NB4 (cell line): ENCODE results near the gene SPPL3.
A peak's percentile ranks its signal among the peaks of the same experiment; 100 is the strongest.

Source experiments
- DNase-seq: peaks from one replicate; pipeline ENCODE4 v3.0.0; 2010; ENCODE audit warnings: low read depth
- H3K4me3 ChIP-seq: one replicate; pipeline ENCODE4 v1.5.1; 2011; ENCODE audit warnings: mild to moderate bottlenecking, low read depth, low read length, moderate library complexity
- MAX ChIP-seq: IDR thresholded peaks from 2 replicates; pipeline ENCODE4 v1.6.1; 2011; ENCODE audit warnings: low read depth, low read length
- MYC ChIP-seq: IDR thresholded peaks from 2 replicates; pipeline ENCODE4 v1.6.1; 2011; ENCODE audit warnings: low read depth, low read length
- POLR2A ChIP-seq: IDR thresholded peaks from 2 replicates; pipeline ENCODE4 v1.6.1; 2011; ENCODE audit warnings: mild to moderate bottlenecking; ENCODE audit not compliant: insufficient read length; ENCODE audit errors: extremely low read depth
- TF ChIP-seq, protein P1 (sequence below): IDR thresholded peaks from one replicate; pipeline ENCODE4 v1.5.1; 2012; ENCODE audit warnings: low read depth, low read length

The SPPL3 gene

GRCh38 chr12:120836114-120836684, 68.0 kb downstream of the SPPL3 start:
- no peak for DNase-seq
- TF ChIP-seq MYC: no peak
- TF ChIP-seq, protein P1, sequence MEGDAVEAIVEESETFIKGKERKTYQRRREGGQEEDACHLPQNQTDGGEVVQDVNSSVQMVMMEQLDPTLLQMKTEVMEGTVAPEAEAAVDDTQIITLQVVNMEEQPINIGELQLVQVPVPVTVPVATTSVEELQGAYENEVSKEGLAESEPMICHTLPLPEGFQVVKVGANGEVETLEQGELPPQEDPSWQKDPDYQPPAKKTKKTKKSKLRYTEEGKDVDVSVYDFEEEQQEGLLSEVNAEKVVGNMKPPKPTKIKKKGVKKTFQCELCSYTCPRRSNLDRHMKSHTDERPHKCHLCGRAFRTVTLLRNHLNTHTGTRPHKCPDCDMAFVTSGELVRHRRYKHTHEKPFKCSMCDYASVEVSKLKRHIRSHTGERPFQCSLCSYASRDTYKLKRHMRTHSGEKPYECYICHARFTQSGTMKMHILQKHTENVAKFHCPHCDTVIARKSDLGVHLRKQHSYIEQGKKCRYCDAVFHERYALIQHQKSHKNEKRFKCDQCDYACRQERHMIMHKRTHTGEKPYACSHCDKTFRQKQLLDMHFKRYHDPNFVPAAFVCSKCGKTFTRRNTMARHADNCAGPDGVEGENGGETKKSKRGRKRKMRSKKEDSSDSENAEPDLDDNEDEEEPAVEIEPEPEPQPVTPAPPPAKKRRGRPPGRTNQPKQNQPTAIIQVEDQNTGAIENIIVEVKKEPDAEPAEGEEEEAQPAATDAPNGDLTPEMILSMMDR: no peak
- no peak for TF ChIP-seq MAX
- no peak for TF ChIP-seq POLR2A
- no peak overlapping the region for H3K4me3 ChIP-seq

DNA sequence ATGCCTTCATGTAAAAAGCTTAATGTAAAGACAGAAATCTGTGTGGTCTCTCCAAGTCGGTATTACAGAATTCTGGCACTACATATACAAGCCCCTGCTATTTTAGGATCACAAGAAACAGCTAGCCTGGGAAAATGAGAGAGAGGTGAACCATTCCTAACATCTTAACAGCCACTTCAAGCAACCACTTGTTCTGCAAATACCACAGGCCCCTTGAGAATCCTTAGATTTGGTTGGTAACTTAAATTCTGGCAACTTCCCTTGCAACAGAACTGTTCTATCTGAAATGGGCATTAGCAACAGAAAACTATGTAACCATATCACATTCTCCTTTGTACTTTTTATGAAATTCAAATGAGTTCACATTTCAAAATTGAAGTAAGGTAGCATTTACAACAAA, 68.5 kb downstream of the SPPL3 start:
- no peak for TF ChIP-seq MAX
- no peak overlapping the region for H3K4me3 ChIP-seq
- peak; percentile 57 for DNase-seq

- H3K4me3 ChIP-seq: no peak overlapping the region
- no peak for DNase-seq
- TF ChIP-seq POLR2A (no peak), MAX (no peak), MYC (no peak)
- TF ChIP-seq, protein P1: no peak
Observed at GRCh38 chr12:120835304-120835612, 68.9 kb downstream of the SPPL3 start.

DNA sequence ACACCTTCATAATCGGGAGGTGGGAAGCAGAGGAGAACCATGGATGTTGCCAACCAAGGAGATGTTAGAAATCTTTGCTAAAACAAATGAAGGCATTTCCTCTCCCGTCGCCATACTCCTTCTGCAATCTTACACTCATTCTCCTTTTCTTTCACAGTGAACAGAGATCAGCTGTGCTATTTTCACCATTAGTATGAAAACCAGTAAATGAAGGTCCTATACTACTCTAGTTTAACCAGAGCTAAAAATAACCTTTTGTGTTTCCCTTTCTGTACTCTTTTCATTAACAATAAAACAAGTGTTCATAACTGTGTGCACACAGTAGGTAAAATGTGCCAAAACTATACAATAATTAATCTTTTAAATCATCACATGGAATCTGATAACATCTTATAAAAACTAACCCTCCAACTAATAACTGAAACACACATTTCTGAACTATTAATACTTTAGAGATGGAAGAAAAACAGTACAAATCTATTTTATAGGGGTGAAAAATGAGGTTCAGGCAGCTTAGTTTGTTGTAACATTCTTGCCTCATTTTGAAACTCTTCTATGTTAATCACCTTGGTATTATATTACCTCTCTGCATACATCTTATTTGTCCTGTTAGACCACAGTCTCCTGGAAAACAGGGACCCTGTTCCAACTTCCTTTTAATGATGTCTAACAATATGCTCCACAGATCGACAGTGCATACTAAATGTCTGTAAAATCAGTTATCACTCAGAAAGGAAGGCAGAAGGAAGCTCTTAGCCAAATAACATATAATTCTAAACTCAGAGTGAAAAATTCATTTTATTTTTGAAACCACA, 69.5 kb downstream of the SPPL3 start:
- TF ChIP-seq MYC (no peak), POLR2A (no peak), MAX (no peak)
- TF ChIP-seq, protein P1: no peak
- H3K4me3 ChIP-seq: no peak overlapping the region
- DNase-seq: no peak

GRCh38 chr12:120833849-120834248, 70.3 kb downstream of the SPPL3 start:
- no peak for TF ChIP-seq POLR2A
- TF ChIP-seq, protein P1: no peak
- no peak for TF ChIP-seq MYC
- TF ChIP-seq MAX: peak; percentile 19; the same call in 1 of the 2 replicates
- H3K4me3 ChIP-seq: no peak overlapping the region
- no peak for DNase-seq

DNA sequence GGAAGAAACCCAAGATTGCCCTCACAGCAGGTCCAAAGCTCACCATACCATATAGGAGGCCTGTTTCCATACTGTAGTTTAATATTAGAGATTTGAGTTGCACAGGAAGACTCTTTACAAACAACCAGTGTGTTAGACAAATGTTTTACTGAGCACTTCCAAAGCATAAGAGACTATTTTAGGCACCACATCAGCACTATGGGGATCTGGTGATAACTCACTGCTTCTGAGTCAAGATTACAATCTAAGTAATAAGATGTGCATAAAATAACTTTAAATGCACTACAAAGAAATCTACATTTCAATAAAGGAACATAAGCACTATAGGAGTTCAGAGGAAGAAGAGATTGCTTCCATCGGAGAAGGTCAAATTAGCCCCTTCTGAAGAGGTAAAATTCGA, 71.4 kb downstream of the SPPL3 start:
- H3K4me3 ChIP-seq: no peak overlapping the region
- TF ChIP-seq, protein P1: no peak
- TF ChIP-seq POLR2A (no peak), MYC (no peak), MAX (no peak)
- DNase-seq: no peak
